Measurements from ENCODE around the gene COG4. TPM values are rescaled to one million over a fixed set of nuclear protein-coding genes. Genes with fewer than 3 reads are reported as not detected.

Gene COG4
- total RNA-seq, 2 experiments from 2014 or later, result 45.5 TPM

DNA sequence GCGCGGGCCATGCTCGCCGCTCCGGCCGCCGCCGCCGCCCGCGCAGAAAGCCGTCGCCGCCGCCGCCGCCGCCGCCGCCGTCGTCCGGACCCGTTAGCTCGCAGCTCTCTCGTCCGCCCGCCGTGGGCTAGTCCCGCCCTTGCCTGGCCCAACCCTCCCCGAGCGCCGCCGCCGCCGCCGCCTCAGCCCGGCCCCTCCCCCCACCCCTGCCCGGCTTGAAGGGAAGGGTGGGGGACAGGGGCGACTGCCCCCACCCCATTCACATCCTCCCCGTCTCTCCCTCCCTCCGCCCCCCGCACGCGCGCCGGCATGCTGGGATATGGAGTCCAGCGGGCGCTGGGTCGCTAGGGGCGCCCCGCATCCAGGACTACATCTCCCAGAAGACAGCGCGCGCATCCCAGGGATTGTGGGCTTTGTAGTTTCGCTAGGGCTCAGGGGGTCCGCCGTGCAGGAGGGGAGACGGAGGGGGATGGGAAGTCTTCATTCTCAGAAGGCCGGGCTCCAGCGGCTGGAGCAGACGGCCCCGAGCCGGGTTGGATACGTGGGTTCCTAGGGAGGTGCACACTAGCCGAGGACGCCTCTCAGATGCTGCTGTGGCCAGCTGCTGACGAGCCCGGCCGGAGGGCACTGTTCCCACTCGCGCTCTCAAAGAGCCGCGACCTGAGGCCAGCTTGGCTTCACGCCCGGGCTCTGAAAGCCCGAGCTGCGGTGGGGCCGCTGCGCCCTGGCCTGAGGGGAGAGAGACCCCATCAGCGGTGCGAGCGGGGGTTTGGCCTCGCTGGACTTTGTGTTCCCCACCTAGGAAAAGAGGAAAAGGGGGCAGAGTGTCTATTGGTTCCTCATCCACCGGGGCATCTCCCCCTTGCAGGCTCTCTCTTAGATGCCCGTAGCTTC lies 84.1 kb downstream of the COG4 start, which contains the start of gene ST3GAL2:
Gene ST3GAL2, minus strand, starts transcription at position 132 of the 894 bp plus-strand sequence. CDS start 40,570 bp downstream, outside the sequence.
- H3K27me3 Mint-ChIP-seq, result no peaks in the 10 kb centered on the region
- peaks cover 2% of the 10 kb centered on the region for H3K36me3 Mint-ChIP-seq
- peak within 1 kb of the TSS; percentile 81 for H3K27ac Mint-ChIP-seq
- H3K4me3 Mint-ChIP-seq, result peak within 1 kb of the TSS; percentile 96
- DNase-seq, result peak; percentile 94
- no peaks in the 10 kb centered on the region for H3K9me3 Mint-ChIP-seq
- peaks cover 30% of the 10 kb centered on the region for H3K4me1 Mint-ChIP-seq

DNA sequence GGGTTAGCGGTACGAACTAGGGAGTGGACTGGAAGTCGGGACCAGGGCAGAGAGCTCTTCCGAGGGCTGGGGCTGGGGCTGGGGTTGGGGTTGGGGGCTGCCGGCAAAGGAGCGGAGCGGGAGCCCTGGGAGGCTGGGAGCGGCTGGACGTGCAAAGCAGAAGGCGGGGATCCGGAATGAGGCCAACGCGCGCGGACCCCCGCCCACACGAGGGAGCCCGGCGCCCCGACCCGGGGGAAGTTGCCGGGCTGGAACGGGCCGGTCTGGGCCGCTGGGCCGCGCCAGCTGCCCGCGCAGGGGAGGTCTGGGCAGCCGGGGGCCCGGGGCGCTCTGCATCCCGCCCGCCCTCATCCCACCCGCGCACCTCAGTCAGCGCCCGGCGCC lies 84.8 kb downstream of the COG4 start:
- no peak for DNase-seq
- Mint-ChIP-seq H3K4me1 (peaks cover 37% of the 10 kb centered on the region), H3K4me3 (peak overlapping the region; percentile 96), H3K27ac (peak overlapping the region; percentile 81), H3K36me3 (peaks cover 6% of the 10 kb centered on the region), H3K27me3 (no peaks in the 10 kb centered on the region), H3K9me3 (no peaks in the 10 kb centered on the region)

DNA sequence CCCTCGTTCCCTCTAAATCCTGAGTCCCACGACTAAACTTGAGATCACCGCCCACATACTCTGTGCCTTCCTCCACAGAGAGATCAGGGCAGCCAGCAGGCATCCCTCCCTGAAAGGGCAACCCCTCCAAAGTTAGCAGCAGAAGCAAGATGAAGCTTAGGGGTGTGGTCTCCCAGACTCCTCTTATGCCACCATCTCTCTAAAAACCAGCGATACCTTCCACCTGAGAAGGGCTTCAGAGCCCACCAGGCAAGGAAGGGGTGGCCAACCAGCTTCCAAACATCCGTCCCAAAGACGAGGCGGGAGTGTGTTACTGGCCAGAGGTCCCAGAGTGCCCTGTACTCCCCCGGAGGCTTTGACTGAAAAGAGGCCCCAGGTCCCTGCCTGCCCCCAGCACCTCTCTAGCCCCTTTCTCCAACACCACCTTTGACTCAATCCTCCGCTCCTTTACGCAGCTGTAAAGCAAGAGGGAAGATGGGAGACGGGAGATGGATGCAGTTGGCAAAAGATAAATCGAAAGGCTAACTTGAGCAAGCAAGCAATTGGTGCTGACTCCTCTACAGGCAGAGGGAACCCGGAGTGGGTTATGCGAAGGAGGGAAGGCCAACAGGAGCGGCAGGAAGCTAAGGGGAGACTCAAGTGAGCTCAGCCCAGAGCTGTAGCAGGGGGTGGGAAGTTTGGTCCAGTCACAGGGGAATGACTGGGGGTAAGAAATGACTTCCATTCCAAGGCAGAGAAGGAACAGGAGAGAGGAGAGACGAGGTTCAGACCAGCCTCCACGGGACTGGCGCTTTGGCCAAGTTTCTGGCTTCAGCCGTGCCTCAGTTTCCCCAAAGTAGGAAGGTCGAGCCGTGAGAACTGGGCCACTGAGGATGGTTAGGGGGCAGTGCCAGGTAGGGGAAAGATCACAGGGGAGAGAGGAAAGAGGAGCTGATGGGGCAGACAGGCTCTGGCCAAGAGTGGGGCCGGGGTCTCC lies 85.5 kb downstream of the COG4 start:
- DNase-seq, result no peak
- Mint-ChIP-seq H3K4me1 (peaks cover 44% of the 10 kb centered on the region), H3K27me3 (no peaks in the 10 kb centered on the region), H3K4me3 (peak overlapping the region; percentile 96), H3K27ac (peak overlapping the region; percentile 81), H3K36me3 (peaks cover 6% of the 10 kb centered on the region), H3K9me3 (no peaks in the 10 kb centered on the region)

DNA sequence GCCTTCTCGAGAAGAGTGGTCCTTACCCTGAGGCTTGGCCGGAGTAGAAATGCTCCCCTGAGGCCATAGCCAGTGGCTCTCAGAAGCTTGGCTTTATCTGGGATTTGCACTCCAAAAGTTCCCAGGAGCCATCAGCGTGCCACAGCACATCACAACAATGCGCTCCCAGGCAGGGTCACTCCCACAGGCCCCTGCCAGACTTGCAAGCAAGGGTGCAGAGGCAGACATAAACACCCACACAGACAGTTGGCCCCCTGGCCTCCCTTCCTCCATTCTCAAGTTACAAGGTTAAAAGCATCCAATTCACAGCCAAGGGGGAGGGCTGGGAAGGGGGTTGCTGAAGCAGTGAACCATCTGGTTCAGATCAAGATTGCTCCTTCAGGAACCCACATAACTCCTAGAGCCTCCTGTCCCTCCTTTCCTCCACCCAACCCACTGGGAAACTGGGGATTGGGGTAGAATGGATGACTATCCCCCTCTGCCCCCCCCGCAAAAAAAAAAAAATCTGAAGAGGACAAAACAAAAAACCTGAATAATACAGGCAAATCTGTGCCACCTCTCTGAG lies 86.3 kb downstream of the COG4 start:
- DNase-seq, result no peak
- Mint-ChIP-seq H3K4me1 (peaks cover 52% of the 10 kb centered on the region), H3K4me3 (peak overlapping the region; percentile 96), H3K27me3 (no peaks in the 10 kb centered on the region), H3K9me3 (no peaks in the 10 kb centered on the region), H3K27ac (peak overlapping the region; percentile 2), H3K36me3 (peaks cover 6% of the 10 kb centered on the region)

DNA sequence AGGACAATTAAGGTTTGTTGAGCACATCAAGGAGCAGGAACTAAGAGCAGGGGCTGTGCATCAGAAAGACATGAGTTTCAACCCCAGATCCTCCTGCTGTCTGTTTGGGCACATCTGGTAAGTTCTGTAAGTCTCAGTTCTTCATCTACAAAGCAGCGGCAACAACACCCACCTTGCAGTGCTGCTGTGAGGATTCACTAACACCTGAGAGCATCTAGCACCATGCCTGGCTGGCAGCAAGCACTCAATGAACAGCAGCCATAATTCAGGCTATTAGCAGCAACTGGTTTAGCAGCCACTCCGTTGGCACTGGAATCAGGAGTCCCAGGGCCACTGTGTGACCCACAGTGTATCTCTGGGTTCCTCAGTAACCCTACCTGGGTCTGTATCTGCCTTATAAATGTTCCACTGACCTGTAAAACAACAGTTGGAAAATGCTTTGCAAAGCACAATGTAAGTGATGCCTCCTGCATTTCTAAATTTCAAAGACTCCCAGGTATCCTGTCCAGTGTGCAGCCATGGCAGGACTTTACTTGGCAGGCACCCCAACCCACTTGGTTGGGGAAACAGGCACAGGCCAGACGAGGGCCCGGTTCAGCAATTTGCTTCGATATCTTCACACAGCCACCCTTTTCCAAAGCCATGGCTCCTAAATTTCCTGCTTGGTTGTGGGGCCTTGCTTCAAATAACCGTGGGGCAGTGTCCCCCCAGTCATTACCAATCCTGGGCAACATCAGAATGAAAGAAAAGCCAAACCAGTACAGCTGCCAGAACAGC lies 88.7 kb downstream of the COG4 start:
- Mint-ChIP-seq H3K9me3 (no peaks in the 10 kb centered on the region), H3K36me3 (peaks cover 6% of the 10 kb centered on the region), H3K27ac (no peak overlapping the region), H3K4me1 (peaks cover 72% of the 10 kb centered on the region), H3K4me3 (no peak overlapping the region), H3K27me3 (no peaks in the 10 kb centered on the region)
- DNase-seq, result no peak

DNA sequence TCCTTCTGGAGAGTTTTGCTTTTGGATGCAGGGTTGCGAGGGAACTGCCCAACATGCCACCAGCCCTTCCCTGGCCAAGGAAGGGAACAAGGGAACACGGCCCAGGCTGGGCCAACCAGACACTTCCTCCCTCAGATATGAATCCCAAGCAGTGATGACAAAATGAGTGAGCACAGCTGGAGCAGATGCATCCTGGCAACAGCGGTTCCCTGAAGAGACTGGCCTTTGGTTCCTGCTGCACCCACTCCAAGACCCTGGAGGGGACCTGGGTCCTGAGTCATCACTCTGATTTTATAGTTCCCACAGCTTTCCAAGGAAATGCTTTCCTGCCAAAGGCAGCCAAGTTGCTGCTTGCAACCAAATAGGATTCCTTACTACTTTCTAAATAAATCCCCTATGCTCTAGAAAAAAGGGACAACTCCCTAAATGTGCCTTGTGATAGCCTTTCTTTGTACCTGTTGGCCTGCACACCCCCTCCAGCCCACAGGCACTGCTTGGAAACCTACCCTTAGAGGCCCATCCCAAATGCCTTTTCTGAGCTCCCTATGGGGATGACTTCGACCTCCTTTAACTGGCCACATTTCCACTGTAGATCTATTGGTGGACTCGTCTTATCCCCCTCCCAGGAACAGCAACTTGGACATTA lies 89.8 kb downstream of the COG4 start:
- Mint-ChIP-seq H3K36me3 (peaks cover 6% of the 10 kb centered on the region), H3K27ac (no peak overlapping the region), H3K4me1 (peaks cover 77% of the 10 kb centered on the region), H3K9me3 (no peaks in the 10 kb centered on the region), H3K4me3 (no peak overlapping the region), H3K27me3 (no peaks in the 10 kb centered on the region)
- DNase-seq, result no peak

DNA sequence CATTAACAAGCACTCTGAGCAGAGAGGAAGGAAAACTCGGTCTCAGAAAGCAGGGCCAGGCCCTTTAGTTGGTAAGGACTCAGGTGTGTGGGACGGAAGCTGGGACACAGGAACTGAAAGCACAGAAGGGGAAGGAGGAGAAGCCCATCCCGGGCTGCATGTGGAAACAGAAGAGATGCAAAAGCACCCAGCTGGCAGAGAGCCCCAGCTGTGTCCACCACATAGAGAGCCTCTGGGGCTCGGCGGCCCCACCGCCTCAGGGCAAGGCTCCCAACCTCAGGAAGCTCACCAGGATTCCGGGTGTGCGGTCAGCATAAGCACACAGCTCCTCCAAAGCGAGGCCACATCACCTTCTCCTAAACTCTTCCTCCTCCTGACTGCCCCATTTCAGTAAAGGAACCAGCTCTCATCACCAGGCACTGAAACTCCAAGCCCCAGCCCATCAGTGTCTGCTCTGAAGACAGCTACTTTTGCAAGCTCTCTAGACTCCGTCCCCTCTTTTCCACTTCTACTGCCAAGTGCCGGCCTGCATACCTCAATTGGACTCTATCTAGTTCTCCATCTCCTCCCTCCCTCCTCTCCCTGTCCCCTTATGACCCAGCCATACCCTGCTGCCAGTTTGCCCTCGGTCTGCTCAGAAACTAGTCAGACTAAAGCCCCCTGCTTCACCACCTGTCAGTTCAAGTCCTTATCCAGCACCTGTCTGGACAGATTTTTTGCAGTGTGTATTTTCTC lies 90.5 kb downstream of the COG4 start:
- Mint-ChIP-seq H3K27ac (peak overlapping the region; percentile 23), H3K27me3 (no peaks in the 10 kb centered on the region), H3K9me3 (no peaks in the 10 kb centered on the region), H3K4me1 (peaks cover 83% of the 10 kb centered on the region), H3K36me3 (peaks cover 4% of the 10 kb centered on the region), H3K4me3 (no peak overlapping the region)
- no peak for DNase-seq

DNA sequence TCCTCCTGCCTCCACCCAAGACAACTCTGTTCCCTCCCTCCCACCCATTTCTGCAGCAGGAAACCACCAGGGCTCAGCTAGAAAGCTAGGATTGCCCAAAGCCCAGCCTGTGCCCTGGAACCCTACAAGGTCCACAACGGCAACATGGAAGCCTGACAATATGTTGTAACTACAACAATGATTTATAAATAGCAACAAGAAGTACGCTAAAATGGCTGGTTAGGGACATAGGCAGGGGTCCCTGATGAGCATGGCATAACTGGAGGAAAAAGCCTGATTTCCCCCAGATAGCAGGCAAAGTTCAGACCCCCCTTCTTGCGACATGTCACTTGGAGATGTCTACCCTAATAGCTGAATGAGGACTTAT lies 91.0 kb downstream of the COG4 start:
- Mint-ChIP-seq H3K4me3 (no peak overlapping the region), H3K27me3 (no peaks in the 10 kb centered on the region), H3K27ac (no peak overlapping the region), H3K36me3 (peaks cover 8% of the 10 kb centered on the region), H3K9me3 (no peaks in the 10 kb centered on the region), H3K4me1 (peaks cover 83% of the 10 kb centered on the region)
- DNase-seq, result no peak

DNA sequence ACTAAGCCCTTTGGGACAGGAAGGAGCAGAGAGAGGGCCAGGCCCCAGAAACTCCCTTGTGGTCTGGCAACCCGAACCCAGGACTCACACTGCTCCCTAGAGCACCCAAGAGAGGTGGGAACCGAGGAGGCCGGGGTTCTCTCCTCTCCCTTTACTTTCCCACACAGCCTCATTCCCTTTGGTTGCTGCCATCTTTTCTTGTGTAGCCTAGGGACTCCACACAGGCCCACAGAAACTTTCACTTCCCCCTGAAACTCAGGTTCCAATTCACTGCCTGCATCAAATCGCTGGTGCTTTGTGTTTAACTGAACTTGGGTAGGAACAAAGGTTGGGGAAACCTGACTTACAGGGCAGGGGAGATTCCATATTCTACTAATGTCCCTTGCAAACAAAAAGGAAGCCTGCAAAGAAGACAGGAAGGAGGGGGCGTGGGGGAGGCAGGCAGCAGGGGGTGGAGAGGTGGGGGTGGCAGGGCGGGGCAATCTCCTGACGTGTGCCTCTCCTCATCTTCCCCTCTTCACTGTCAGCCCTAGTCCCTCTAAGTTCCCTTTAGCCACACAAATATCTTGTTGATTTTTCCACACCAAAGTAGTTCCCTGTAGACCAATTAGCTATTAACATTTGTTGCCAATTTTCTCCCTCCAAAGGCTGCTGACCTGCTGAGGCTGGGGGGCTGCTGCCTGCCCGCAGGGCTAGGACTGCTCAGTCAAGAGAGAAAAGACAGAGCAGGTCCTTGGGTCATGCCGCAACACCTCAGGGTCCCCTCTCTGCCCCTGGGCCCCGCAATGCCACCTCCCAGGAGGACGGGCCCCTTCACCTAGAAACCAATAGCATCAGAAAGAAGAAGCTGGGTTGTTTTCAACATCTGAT lies 92.5 kb downstream of the COG4 start:
- peak overlapping the region; percentile 47 for H3K4me3 Mint-ChIP-seq
- H3K4me1 Mint-ChIP-seq, result peaks cover 73% of the 10 kb centered on the region
- H3K27ac Mint-ChIP-seq, result peak overlapping the region; percentile 89
- peak; percentile 65 for DNase-seq
- no peaks in the 10 kb centered on the region for H3K9me3 Mint-ChIP-seq
- no peaks in the 10 kb centered on the region for H3K27me3 Mint-ChIP-seq
- H3K36me3 Mint-ChIP-seq, result peaks cover 12% of the 10 kb centered on the region

Other genes with a start within 250 kb of the COG4 start
- gene AARS1, start 234.0 kb downstream of the COG4 start, total RNA-seq, result 100 to 1,000 TPM; 167 to 173 TPM
- 10 to 100 TPM; 36.7 to 39.3 TPM for gene DDX19B, start 224.4 kb downstream of the COG4 start, total RNA-seq
- gene DDX19A, start 176.7 kb downstream of the COG4 start, total RNA-seq, result 10 to 100 TPM; 67.4 to 72.1 TPM
- gene ST3GAL2, start 84.5 kb downstream of the COG4 start, total RNA-seq, result 10 to 100 TPM; 21.5 to 23.3 TPM
- gene FCSK, start 69.0 kb downstream of the COG4 start, total RNA-seq, result 1 to 10 TPM; 8.7 to 9.6 TPM
- gene SF3B3, start 262 bp upstream of the COG4 start, total RNA-seq, result 100 to 1,000 TPM; 545 to 550 TPM
- gene IL34, start 123.0 kb upstream of the COG4 start, total RNA-seq, result under 1 TPM in 1 of 2 experiments, not detected in 1; 0.22 TPM
- 1 to 10 TPM; 6.9 to 9.2 TPM for gene MTSS2, start 162.5 kb upstream of the COG4 start, total RNA-seq